Ovary (tissue), 3 donors: Measurements from ENCODE around the gene NPAS3.

Experiments used
- CTCF ChIP-seq, 3 donors: fragments of 450-650 bp in 2 of 3; fragments of 200-600 bp in 1 of 3; IDR thresholded peaks; one replicate each; pipeline versions ENCODE4 v1.5.1 to v1.8.0; 2016 to 2022; ENCODE audit warnings: antibody characterized with exemption in 3 of 3, mild to moderate bottlenecking in 1 of 3
- EP300 ChIP-seq: sonication (generic); formaldehyde crosslinking; IDR thresholded peaks from one replicate; pipeline ENCODE4 v1.6.1; 2017; ENCODE audit warnings: antibody characterized with exemption
- donor health status: DM: no; HTN: no; CAD: no.

DNA sequence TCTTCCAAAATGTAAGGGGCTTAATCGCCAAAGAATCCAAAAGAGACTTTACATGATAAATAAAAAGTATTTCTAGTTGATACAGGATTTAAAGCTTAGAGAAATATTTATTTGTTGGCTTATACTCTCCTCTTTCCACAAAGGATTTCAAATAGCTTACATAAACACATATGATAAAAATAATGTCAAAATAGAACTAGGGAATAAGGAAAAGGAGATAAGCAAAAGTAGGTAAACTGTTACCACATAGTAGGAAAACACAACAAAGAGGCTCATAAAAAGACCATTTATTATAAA lies 625.2 kb downstream of the NPAS3 start:
- no peak for TF ChIP-seq EP300
- TF ChIP-seq CTCF (IDR thresholded peaks at IDR 0.05) = no peak
